Measurements from ENCODE around the gene PDE1C.
A peak's percentile ranks its signal among the peaks of the same experiment; 100 is the strongest.

Gene PDE1C

GRCh38 chr7:32069116-32069650 is 1.0 kb downstream of the PDE1C start:
- Histone ChIP-seq H3K36me3 (no peaks in the 10 kb centered on the region), H3K4me3 (ENCODE audit: low read depth, low read length) (no peak overlapping the region), H3K9me3 (ENCODE audit: severe bottlenecking) (no peaks in the 10 kb centered on the region), H3K27me3 (ENCODE audit: insufficient read depth, low read depth, severe bottlenecking) (no peaks in the 10 kb centered on the region), H3K27ac (no peak overlapping the region)
- no peak for DNase-seq
- TF ChIP-seq CTCF (IDR thresholded peaks at IDR 0.05; ENCODE audit: low read depth, low read length) = no peak

GRCh38 chr7:32068411-32069101 is 1.7 kb downstream of the PDE1C start:
- no peak for TF ChIP-seq CTCF (IDR thresholded peaks at IDR 0.05; ENCODE audit: low read depth, low read length)
- no peak for DNase-seq
- no peaks in the 10 kb centered on the region for H3K9me3 ChIP-seq (ENCODE audit: severe bottlenecking)
- no peaks in the 10 kb centered on the region for H3K36me3 ChIP-seq
- H3K27me3 ChIP-seq (ENCODE audit: insufficient read depth, low read depth, severe bottlenecking) = no peaks in the 10 kb centered on the region
- H3K4me3 ChIP-seq (ENCODE audit: low read depth, low read length) = no peak overlapping the region
- no peak overlapping the region for H3K27ac ChIP-seq

- DNase-seq = no peak
- no peaks in the 10 kb centered on the region for H3K27me3 ChIP-seq (ENCODE audit: insufficient read depth, low read depth, severe bottlenecking)
- no peak overlapping the region for H3K27ac ChIP-seq
- no peak overlapping the region for H3K4me3 ChIP-seq (ENCODE audit: low read depth, low read length)
- no peak for TF ChIP-seq CTCF (IDR thresholded peaks at IDR 0.05; ENCODE audit: low read depth, low read length)
- H3K36me3 ChIP-seq = no peaks in the 10 kb centered on the region
- H3K9me3 ChIP-seq (ENCODE audit: severe bottlenecking) = no peaks in the 10 kb centered on the region
Measured at GRCh38 chr7:32066441-32066840, 3.8 kb downstream of the PDE1C start.

GRCh38 chr7:32063614-32064013 is 6.6 kb downstream of the PDE1C start:
- no peaks in the 10 kb centered on the region for H3K36me3 ChIP-seq
- no peak for TF ChIP-seq CTCF (IDR thresholded peaks at IDR 0.05; ENCODE audit: low read depth, low read length)
- H3K4me3 ChIP-seq (ENCODE audit: low read depth, low read length) = no peak overlapping the region
- no peaks in the 10 kb centered on the region for H3K9me3 ChIP-seq (ENCODE audit: severe bottlenecking)
- H3K27me3 ChIP-seq (ENCODE audit: insufficient read depth, low read depth, severe bottlenecking) = no peaks in the 10 kb centered on the region
- DNase-seq = no peak
- H3K27ac ChIP-seq = no peak overlapping the region

GRCh38 chr7:32062150-32062549 is 8.1 kb downstream of the PDE1C start:
- H3K36me3 ChIP-seq = no peaks in the 10 kb centered on the region
- peak; percentile 76 for TF ChIP-seq CTCF (IDR thresholded peaks at IDR 0.05; ENCODE audit: low read depth, low read length)
- no peak overlapping the region for H3K4me3 ChIP-seq (ENCODE audit: low read depth, low read length)
- H3K9me3 ChIP-seq (ENCODE audit: severe bottlenecking) = no peaks in the 10 kb centered on the region
- no peaks in the 10 kb centered on the region for H3K27me3 ChIP-seq (ENCODE audit: insufficient read depth, low read depth, severe bottlenecking)
- H3K27ac ChIP-seq = no peak overlapping the region
- peak; percentile 73 for DNase-seq

GRCh38 chr7:32061346-32061745 is 8.9 kb downstream of the PDE1C start:
- DNase-seq = no peak
- Histone ChIP-seq H3K36me3 (no peaks in the 10 kb centered on the region), H3K27ac (no peak overlapping the region), H3K4me3 (ENCODE audit: low read depth, low read length) (no peak overlapping the region), H3K27me3 (ENCODE audit: insufficient read depth, low read depth, severe bottlenecking) (no peaks in the 10 kb centered on the region), H3K9me3 (ENCODE audit: severe bottlenecking) (no peaks in the 10 kb centered on the region)
- TF ChIP-seq CTCF (IDR thresholded peaks at IDR 0.05; ENCODE audit: low read depth, low read length) = no peak

Data from WERI-Rb-1 (cell line).